H1 (cell line): ENCODE results near the gene GPBP1. TPM values are rescaled to one million over a fixed set of nuclear protein-coding genes. Genes with fewer than 3 reads are reported as not detected.

Experiments
- ATF3 ChIP-seq: IDR thresholded peaks from 2 replicates; pipeline ENCODE4 v1.6.1; 2011; ENCODE audit warnings: low read depth, mild to moderate bottlenecking, low read length; ENCODE audit not compliant: insufficient read depth
- CHD7 ChIP-seq: fragments of 300-600 bp; sonication (generic); IDR thresholded peaks from 2 replicates; pipeline ENCODE4 v1.7.1; 2012; ENCODE audit warnings: low read length, moderate library complexity, mild to moderate bottlenecking, inconsistent platforms; ENCODE audit not compliant: insufficient replicate concordance
- JUN ChIP-seq: IDR thresholded peaks from 2 replicates; pipeline ENCODE4 v1.6.1; 2011; ENCODE audit warnings: low read depth, mild to moderate bottlenecking, improper control_type of control experiment, low read length
- MAX ChIP-seq: IDR thresholded peaks from 2 replicates; pipeline ENCODE4 v1.6.1; 2012; ENCODE audit warnings: inconsistent platforms
- POLR2A ChIP-seq, 2 experiments: IDR thresholded peaks; 1 replicate in 1 of 2; 2 replicates in 1 of 2; pipeline ENCODE4 v1.6.1; 2011; ENCODE audit warnings: low read depth in 2 of 2, low read length in 2 of 2, mild to moderate bottlenecking in 2 of 2; ENCODE audit errors: control extremely low read depth in 1 of 2
- POU5F1 ChIP-seq: IDR thresholded peaks from 2 replicates; pipeline ENCODE4 v1.6.1; 2011; ENCODE audit warnings: low read depth, mild to moderate bottlenecking, low read length, moderate library complexity
- SP1 ChIP-seq: IDR thresholded peaks from 2 replicates; pipeline ENCODE4 v1.6.1; 2011; ENCODE audit warnings: low read depth, low read length
- SRF ChIP-seq: IDR thresholded peaks from 2 replicates; pipeline ENCODE4 v1.6.1; 2011; ENCODE audit warnings: mild to moderate bottlenecking, low read depth, low read length, moderate library complexity
- TEAD4 ChIP-seq: IDR thresholded peaks from 2 replicates; pipeline ENCODE4 v1.6.1; 2012; ENCODE audit warnings: low read depth, low read length, inconsistent platforms, mixed read lengths
- polyA plus RNA-seq, 7 experiments: library from polyadenylated mRNA; depleted of rRNA in 3 of 7; stranded (reverse) in 5 of 7; unstranded in 2 of 7; fragments of >200 nt in 5 of 7; fragments of 200-250 nt in 2 of 7; gene quantifications; 1 replicate in 5 of 7; 2 replicates in 1 of 7; 4 replicates in 1 of 7; pipeline versions ENCODE4 v1.2.1 to v1.2.3, GENCODE V29; 2011 to 2013; ENCODE audit warnings: missing spikeins in 2 of 7, mixed read lengths in 2 of 7
- total RNA-seq: library from RNA; stranded (reverse); fragmentation: NEBNext Ultra II Directional; extraction: Animal tissue kit (Norgen Biotek cat#: 25700); gene quantifications from 2 replicates; pipeline ENCODE4 v1.2.1, GENCODE V29; 2021

GPBP1 gene
- total and polyA plus RNA-seq, 2 of the 8 experiments (the other 6 are each of a cell fraction or from before 2014, with no cell fraction given) = 29.2 to 108 TPM

- TF ChIP-seq CHD7 (no peak), TEAD4 (no peak), POLR2A (IDR thresholded peaks at IDR 0.05; ENCODE audit: control extremely low read depth in 1 of 2, low read depth in 2 of 2, low read length in 2 of 2) (no peak), MAX (no peak), JUN (no peak), POU5F1 (no peak), SRF (no peak), ATF3 (no peak), SP1 (no peak)
Observed at GRCh38 chr5:57298985-57299491, 125.2 kb downstream of the GPBP1 start (continued).
